GM19452 (cell line): Measurements from ENCODE around the gene CARD9.
"Not testable (repeated sequence)": the region's sequence is repeated elsewhere in the genome, so short reads cannot be mapped to it uniquely, and the experiment has no call there.

Experiments
- ATAC-seq: cut with Tn5 transposase; IDR thresholded peaks from one replicate; pipeline ENCODE4 v1.9.1; 2021; ENCODE audit not compliant: unreplicated experiment

Gene CARD9

DNA sequence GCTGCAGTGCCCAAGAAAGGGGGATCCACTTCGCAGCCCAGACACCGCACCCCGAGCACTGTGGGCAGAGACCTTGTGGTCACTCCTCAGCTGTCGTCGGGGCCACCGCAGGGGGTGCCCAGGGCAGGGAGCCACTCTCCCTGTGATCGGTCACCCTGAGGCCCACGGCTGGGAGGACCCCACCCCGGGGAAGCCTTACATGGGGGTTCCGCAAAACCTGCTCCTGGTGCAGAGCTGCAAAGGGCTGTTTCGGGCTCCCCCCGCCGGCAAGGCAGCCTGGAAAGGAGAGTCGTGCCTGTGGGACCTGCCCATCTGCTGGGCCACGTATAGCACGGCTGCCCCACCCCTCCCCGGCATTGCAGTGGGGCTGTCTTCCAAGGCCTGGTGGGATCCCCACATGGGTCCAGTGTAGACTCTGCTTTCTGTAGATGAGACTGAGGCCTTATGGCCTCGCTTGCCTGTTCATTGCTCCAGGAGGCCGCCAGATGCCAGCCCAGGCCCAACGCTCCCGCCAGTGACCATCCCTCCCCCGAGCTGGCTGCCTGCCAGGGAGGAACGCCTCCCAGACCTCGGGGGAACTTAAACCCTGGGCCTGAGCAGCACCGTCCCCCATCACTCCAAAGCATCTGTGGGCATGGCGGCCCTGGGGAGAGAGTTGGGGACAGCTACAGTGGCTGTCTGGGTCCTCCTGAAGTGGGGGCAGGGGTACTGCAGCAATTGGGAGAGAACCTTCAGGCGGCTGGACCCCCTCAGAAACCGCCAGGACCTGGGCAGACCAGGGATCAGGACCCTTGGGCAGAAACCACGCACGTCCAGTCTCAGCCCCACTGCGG, 8.3 kb downstream of the CARD9 start:
- no peak for ATAC-seq

GRCh38 chr9:136363949-136364748, 9.3 kb downstream of the CARD9 start:
- ATAC-seq = no peak

- peak; percentile 72 for ATAC-seq
Observed at GRCh38 chr9:136363106-136363948, 10.1 kb downstream of the CARD9 start, which contains the start of gene DNLZ. Gene DNLZ, minus strand, starts transcription at chr9:136363744. Its CDS starts 30 bp downstream, at chr9:136363714.

- no peak for ATAC-seq
Observed at GRCh38 chr9:136362450-136362784, 11.1 kb downstream of the CARD9 start.

GRCh38 chr9:136361754-136362449, 11.6 kb downstream of the CARD9 start:
- no peak for ATAC-seq

DNA sequence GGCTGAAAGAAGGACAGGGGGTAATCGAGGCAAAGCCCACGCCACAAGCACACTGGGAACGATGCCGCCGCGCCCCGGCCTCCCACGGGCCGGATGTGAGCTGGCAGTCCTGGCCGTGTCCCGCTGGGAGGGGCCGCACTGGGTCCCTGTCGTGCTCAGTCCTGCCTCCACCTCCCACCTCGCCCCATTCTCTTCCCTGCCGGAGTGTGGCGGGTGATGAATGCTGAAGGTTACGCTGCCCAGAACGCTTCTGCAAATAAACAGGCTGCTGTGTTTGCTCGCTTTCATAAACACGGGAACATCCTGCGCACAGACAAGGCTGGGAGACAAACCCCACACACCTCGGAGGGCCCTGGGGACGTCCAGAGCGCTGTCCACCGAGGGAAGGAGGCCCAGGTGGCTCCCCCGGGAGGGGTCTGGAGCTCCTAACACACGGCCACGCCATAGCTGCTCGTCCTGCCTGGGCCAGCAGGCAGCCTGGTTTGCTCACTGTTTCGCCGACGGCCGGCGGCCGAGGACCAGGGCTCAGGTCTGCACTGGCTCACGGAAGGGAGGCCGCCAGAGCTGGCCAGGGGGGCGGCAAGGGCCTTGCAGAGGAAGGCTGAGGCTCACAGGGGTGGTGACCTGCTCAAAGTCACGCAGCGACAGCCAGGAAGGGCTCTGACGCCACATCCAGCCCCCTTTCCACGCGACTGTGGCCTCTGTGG, 12.3 kb downstream of the CARD9 start:
- no peak for ATAC-seq

GRCh38 chr9:136359774-136360718, 13.4 kb downstream of the CARD9 start:
- no peak for ATAC-seq

DNA sequence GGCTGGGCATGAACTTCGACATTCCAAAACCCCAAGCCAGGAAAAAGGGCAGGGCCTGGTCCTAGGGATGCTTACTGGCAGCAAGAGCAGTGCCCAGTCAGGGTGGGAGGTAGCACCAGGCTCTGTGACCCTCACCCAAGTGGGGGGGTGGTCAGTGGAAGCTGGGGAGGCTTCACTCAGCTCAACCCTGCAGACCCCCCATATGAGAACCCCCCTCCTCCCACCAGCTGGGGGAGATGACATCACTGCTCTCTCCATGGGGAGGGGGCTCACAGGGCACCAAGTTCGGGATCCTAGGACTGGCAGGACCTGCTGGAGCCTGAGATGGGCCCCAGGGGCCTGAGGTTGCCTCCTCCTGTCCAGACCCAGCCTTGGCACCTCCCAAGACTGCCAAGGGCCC, 14.6 kb downstream of the CARD9 start:
- ATAC-seq = no peak

DNA sequence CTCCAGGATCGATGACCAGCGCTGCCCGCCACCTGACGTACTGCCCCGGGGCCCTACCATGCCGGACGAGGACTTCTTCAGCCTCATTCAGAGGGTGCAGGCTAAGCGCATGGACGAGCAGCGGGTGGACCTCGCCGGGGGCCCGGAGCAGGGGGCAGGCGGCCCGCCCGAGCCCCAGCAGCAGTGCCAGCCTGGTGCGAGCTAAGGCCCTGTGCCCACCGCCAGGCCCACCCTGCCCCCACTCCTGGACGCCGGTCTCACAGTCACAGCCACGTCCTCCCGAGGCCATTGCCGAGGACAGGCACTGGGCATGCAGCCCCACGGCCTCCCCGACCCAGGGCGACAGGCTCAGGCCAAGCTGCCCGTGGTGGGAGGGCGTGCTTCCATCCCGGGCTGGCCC, 15.5 kb downstream of the CARD9 start:
- no peak for ATAC-seq

- ATAC-seq = no peak
Observed at GRCh38 chr9:136357202-136357725, 16.2 kb downstream of the CARD9 start.

GRCh38 chr9:136355616-136356557, 17.6 kb downstream of the CARD9 start:
- ATAC-seq = no peak

- no peak for ATAC-seq
Observed at GRCh38 chr9:136354592-136355085, 18.8 kb downstream of the CARD9 start.

GRCh38 chr9:136353757-136354488, 19.5 kb downstream of the CARD9 start:
- no peak for ATAC-seq

DNA sequence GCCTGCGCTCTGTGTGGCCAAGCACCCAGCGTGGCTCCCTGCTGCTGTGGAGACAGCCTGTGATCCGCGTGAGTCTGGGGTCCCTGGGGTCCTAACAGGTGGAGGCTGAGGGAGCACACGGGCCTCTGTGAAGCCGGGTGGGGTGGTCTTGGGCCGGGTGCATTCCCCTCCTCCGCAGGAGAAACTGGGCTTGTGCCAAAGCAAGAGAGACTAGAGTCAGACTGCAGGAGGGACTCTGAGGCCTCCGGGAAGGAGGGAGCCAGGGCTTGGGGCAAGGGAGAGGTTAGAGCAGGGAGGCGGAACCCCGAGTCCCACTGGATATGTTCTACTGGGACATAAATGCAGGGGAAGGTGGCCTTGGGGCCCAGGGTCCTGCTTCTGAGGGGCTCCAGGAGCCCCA, 20.4 kb downstream of the CARD9 start:
- ATAC-seq = no peak

GRCh38 chr9:136352682-136353081, 20.8 kb downstream of the CARD9 start:
- no peak for ATAC-seq

DNA sequence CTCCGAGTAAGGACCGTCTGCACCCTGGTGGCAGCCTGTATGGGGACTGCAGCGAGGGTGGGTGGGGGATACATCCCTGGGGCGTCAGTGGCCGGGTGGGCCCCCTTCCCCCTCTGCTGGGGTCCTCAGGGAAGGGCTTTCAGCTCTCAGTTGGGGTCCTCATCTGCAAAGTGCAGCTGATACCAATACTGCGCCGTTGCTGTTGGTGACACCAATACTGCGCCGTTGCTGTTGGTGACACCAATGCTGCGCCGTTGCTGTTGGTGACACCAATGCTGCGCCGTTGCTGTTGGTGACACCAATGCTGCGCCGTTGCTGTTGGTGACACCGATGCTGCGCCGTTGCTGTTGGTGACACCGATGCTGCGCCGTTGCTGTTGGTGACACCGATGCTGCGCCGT, 21.6 kb downstream of the CARD9 start:
- not testable (repeated sequence) for ATAC-seq
